ENCODE measurements around the gene SYNE3. TPM values are rescaled to one million over a fixed set of nuclear protein-coding genes. Genes with fewer than 3 reads are reported as not detected.
A peak's percentile ranks its signal among the peaks of the same experiment; 100 is the strongest.

SYNE3 gene, protein sequence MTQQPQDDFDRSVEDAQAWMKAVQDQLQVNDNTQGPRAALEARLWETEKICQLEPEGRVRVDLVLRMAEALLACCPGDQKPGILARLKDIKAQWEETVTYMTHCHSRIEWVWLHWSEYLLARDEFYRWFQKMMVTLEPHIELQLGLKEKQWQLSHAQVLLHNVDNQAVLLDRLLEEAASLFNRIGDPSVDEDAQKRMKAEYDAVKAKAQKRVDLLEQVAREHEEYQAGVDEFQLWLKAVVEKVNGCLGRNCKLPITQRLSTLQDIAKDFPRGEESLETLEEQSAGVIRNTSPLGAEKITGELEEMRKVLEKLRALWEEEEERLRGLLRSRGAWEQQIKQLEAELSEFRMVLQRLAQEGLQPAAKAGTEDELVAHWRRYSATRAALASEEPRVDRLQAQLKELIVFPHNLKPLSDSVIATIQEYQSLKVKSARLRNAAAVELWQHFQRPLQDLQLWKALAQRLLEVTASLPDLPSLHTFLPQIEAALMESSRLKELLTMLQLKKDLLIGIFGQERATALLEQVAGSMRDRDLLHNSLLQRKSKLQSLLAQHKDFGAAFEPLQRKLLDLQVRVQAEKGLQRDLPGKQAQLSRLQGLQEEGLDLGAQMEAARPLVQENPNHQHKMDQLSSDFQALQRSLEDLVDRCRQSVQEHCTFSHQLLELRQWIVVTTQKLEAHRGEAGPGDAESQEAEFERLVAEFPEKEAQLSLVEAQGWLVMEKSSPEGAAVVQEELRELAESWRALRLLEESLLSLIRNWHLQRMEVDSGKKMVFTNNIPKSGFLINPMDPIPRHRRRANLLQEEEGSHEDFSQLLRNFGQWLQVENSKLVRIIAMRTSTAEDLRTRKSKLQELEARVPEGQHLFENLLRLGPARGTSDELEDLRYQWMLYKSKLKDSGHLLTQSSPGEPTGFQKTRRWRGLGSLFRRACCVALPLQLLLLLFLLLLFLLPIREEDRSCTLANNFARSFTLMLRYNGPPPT
- total RNA-seq (2022) (19.4 and 21.2 TPM in 2 replicates), Bru-seq, nascent RNA (percentile 61 among the genes with signal in this experiment), BruChase-seq, experiment 1, labeled RNA remaining after a 2-hour chase (percentile 66 among the genes with signal in this experiment), BruChase-seq, experiment 2, labeled RNA remaining after a 6-hour chase (percentile 70 among the genes with signal in this experiment)
- long read RNA-seq, partial matches to known transcripts = 7 of 13 reads
- long read RNA-seq, other reads (novel, unspliced or antisense) = 6 of 13 reads

DNA sequence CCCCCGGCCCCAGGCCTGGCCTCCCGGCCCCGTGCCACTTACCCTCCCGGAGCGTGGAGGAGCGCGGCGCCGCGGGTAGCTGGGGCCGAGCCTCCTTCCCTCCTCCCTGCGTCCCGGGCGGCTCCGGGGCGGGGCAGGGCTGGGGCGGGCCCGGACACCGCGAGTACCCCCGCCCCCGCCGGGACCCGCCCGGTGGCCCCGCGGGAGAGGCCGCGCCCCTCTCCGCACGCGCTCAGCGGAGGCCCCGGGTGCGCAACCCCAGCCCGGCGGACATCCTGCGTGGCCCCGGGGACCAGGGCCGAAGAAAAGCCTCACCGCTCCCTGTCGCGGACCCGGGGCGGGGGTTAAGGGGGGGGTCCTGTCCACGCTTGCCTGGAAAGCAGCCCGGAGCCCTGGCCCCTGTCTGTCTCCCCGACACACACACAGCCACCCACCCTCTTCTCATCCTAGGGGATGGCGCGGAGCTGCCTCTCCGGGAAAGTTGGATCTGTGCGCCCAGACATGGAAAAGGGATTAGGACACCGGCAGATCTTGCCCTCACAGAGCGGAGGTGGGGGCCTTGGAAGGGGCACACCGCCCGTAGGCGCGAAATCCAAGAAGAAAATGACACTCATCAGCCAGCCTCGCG is at the start of gene SYNE3:
Gene SYNE3 (minus strand): TSS at position 97 of the 628 bp plus-strand sequence. CDS start 40,829 bp downstream, outside the sequence.
- CTCF ChIA-PET = interaction anchor here (0.5 to 2.3 kb wide), 11 partner anchors 11 to 260 kb away, joined by 3 to 23 read pairs (median 4); no protein-coding TSS in a partner anchor
- Mint-ChIP-seq H3K36me3 (ENCODE audit: insufficient read depth, unreplicated experiment) (no peaks in the 10 kb centered on the region), H3K27me3 (ENCODE audit: insufficient read depth, unreplicated experiment) (no peaks in the 10 kb centered on the region)

DNA sequence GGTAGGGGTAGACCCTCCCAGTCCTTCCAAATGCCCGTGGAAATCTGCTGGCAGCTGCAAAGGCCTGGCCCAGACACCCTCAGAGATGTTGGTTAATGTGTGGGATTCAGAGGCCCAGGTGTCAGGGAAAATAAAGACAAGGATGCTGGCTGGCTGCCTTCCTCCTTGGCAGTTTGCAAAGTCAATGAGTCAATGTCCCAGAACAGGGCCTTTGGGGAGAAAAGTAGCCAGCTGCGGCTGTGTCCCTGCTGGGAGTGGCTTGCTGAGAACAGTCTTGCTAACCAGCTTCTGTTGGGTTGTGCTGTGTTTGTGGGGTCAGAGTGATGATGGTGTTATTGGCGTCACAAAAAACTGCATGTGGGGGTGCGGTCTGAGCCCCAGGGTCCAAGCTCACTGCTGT is 47.6 kb upstream of the SYNE3 start:
- no TSS peak for BruUV-seq (replicated peaks)
- no peaks in the 10 kb centered on the region for H3K9me3 ChIP-seq
- POLR2A ChIA-PET = no interaction called here
- CTCF ChIA-PET = no interaction called here
- H3K4me1 Mint-ChIP-seq (ENCODE audit: low read depth, unreplicated experiment) = no peaks in the 10 kb centered on the region
- H3K9me3 Mint-ChIP-seq (ENCODE audit: unreplicated experiment) = peaks cover 9% of the 10 kb centered on the region
- H3K4me1 ChIP-seq = no peaks in the 10 kb centered on the region
- H3K27ac Mint-ChIP-seq (ENCODE audit: unreplicated experiment) = no peak overlapping the region
- no peaks in the 10 kb centered on the region for H3K27me3 ChIP-seq (replicated peaks; ENCODE audit: control insufficient read depth, insufficient read depth, low read length)
- intact Hi-C loops (cut with micrococcal nuclease; ENCODE audit: unreplicated experiment) = loop anchor here (5.0 to 10.0 kb wide), 2 partner anchors 331 to 488 kb away; no protein-coding TSS in a partner anchor
- no peak overlapping the region for H3K4me3 ChIP-seq (ENCODE audit: low read depth, low read length)
- no peaks in the 10 kb centered on the region for H3K36me3 Mint-ChIP-seq (ENCODE audit: insufficient read depth, unreplicated experiment)
- peaks cover 8% of the 10 kb centered on the region for H3K27me3 Mint-ChIP-seq (ENCODE audit: insufficient read depth, unreplicated experiment)
- no peak overlapping the region for H3K4me3 Mint-ChIP-seq (ENCODE audit: unreplicated experiment)
- no peaks in the 10 kb centered on the region for H3K36me3 ChIP-seq (ENCODE audit: control insufficient read depth, insufficient read depth, low read length)
- DNase-seq = no peak
- TF ChIP-seq, protein P1, sequence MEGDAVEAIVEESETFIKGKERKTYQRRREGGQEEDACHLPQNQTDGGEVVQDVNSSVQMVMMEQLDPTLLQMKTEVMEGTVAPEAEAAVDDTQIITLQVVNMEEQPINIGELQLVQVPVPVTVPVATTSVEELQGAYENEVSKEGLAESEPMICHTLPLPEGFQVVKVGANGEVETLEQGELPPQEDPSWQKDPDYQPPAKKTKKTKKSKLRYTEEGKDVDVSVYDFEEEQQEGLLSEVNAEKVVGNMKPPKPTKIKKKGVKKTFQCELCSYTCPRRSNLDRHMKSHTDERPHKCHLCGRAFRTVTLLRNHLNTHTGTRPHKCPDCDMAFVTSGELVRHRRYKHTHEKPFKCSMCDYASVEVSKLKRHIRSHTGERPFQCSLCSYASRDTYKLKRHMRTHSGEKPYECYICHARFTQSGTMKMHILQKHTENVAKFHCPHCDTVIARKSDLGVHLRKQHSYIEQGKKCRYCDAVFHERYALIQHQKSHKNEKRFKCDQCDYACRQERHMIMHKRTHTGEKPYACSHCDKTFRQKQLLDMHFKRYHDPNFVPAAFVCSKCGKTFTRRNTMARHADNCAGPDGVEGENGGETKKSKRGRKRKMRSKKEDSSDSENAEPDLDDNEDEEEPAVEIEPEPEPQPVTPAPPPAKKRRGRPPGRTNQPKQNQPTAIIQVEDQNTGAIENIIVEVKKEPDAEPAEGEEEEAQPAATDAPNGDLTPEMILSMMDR (IDR thresholded peaks at IDR 0.05; ENCODE audit: insufficient read depth in 1 of 2, low read depth in 1 of 2, low read length in 1 of 2, severe bottlenecking in 1 of 2, unreplicated experiment in 1 of 2) = no peak

More for the DNA sequence above, at the start of gene SYNE3:
- no peaks in the 10 kb centered on the region for H3K9me3 ChIP-seq
- H3K4me1 ChIP-seq = peaks cover 17% of the 10 kb centered on the region
- TF ChIP-seq, protein P1 (IDR thresholded peaks at IDR 0.05; ENCODE audit: insufficient read depth in 1 of 2, low read depth in 1 of 2, low read length in 1 of 2, severe bottlenecking in 1 of 2, unreplicated experiment in 1 of 2) = no peak
- Mint-ChIP-seq H3K9me3 (ENCODE audit: unreplicated experiment) (no peaks in the 10 kb centered on the region), H3K4me1 (ENCODE audit: low read depth, unreplicated experiment) (peaks cover 7% of the 10 kb centered on the region), H3K4me3 (ENCODE audit: unreplicated experiment) (peak within 1 kb of the TSS; percentile 82), H3K27ac (ENCODE audit: unreplicated experiment) (no peak within 1 kb of the TSS)
- peak; percentile 57 to 76 for DNase-seq
- H3K4me3 ChIP-seq (ENCODE audit: low read depth, low read length) = peak within 1 kb of the TSS; percentile 60
- BruUV-seq (replicated peaks) = no TSS peak
- no peaks in the 10 kb centered on the region; the same call in 1 of the 2 replicates for H3K36me3 ChIP-seq (ENCODE audit: control insufficient read depth, insufficient read depth, low read length)
- POLR2A ChIA-PET = interaction anchor here (0.5 to 1.1 kb wide), 3 partner anchors 9 to 904 kb away, joined by 3 to 7 read pairs (median 3); no protein-coding TSS in a partner anchor
- H3K27me3 ChIP-seq (replicated peaks; ENCODE audit: control insufficient read depth, insufficient read depth, low read length) = no peaks in the 10 kb centered on the region
- intact Hi-C loops (cut with micrococcal nuclease; ENCODE audit: unreplicated experiment) = no loop called here
